ENCODE results near the gene SATB1. TPM values are rescaled to one million over a fixed set of nuclear protein-coding genes. Genes with fewer than 3 reads are reported as not detected.
A peak's percentile ranks its signal among the peaks of the same experiment; 100 is the strongest.

The SATB1 gene
- total RNA-seq, 6 experiments from 2014 or later = 9.3 to 14.9 (median 12.0) TPM

DNA sequence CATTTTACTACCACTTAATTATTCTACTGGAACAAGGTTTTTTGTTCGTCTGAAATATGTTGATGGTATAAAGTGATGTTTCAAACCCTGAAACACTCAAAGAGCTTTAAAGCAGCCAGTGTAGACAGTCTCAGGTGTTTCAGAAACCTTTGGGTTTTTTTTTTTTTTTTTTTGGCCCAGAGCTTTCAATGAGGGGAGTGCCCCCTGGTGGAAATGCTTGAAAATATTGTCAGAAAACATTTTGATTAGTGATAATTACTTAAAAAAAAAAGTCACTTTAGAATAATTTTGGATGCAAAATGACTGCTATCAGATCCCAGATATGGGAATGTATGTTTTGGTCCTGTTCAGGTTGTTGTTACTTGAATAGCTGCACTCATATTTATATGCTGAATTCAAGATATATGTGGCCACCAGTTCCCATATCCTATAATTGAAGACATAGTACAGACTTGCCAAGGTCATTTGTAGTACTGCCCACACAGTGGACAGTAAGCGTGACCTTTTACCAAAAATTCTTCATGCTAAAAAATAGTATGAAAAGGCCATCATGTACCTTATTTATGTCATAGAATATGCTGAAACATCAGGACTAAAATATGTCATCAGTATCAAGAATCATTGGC, 35.9 kb downstream of the SATB1 start:
- no peaks in the 10 kb centered on the region for H3K9me3 ChIP-seq

DNA sequence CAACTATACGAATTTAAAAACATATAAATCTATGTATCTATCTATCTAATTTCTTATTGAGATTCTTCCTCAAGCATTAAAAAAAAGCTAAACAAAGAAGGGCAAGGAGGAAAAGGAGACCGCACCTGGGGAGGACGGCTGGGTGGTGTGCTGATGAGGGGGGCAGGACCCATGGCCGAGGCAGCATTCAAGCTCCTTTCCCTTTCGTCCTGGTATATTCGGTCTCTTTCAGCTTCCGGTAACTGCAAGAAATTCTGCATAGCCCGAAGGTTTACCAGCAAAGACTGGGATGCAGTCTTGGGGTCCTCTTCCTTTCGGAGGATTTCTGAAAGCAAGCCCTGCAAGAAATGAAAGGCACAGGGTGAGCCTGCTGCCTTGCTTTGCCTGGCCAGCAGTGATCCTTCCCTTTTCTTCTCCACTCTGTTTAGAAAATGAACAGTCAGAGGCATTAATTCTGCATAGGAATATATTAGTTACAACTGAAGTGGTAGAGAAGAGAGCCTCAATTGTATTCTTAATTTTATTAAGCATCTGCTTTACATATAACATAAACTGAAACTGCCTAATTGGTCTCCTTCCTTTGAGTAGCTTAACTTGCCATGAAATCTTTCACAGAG, 38.8 kb downstream of the SATB1 start:
- H3K36me3 ChIP-seq = no peaks in the 10 kb centered on the region
- no peak overlapping the region for H3K27ac ChIP-seq
- H3K4me1 ChIP-seq = no peaks in the 10 kb centered on the region
- ATAC-seq (no peak), DNase-seq (no peak)
- no peak for TF ChIP-seq POLR2A (IDR thresholded peaks at IDR 0.05)
- TF ChIP-seq, protein P1, sequence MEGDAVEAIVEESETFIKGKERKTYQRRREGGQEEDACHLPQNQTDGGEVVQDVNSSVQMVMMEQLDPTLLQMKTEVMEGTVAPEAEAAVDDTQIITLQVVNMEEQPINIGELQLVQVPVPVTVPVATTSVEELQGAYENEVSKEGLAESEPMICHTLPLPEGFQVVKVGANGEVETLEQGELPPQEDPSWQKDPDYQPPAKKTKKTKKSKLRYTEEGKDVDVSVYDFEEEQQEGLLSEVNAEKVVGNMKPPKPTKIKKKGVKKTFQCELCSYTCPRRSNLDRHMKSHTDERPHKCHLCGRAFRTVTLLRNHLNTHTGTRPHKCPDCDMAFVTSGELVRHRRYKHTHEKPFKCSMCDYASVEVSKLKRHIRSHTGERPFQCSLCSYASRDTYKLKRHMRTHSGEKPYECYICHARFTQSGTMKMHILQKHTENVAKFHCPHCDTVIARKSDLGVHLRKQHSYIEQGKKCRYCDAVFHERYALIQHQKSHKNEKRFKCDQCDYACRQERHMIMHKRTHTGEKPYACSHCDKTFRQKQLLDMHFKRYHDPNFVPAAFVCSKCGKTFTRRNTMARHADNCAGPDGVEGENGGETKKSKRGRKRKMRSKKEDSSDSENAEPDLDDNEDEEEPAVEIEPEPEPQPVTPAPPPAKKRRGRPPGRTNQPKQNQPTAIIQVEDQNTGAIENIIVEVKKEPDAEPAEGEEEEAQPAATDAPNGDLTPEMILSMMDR (IDR thresholded peaks at IDR 0.05) = no peak
- 96% methylated on average over 6 of the region's 9 CpGs for WGBS (ENCODE audit: insufficient coverage, low coverage, low lambda C conversion rate, missing lambda C conversion rate)
- intact Hi-C loops (cut with DNase I) = no loop called here
- no peak overlapping the region for H3K4me3 ChIP-seq
- H3K9me3 ChIP-seq = no peaks in the 10 kb centered on the region
- no peaks in the 10 kb centered on the region for H3K27me3 ChIP-seq

More for the DNA sequence above, 35.9 kb downstream of the SATB1 start:
- intact Hi-C loops (cut with DNase I) = no loop called here
- DNase-seq (no peak), ATAC-seq (peak in 3 of 4 donors; percentile 43 to 48 (median 44))
- Histone ChIP-seq H3K27ac (no peak overlapping the region), H3K27me3 (no peaks in the 10 kb centered on the region), H3K4me3 (no peak overlapping the region), H3K4me1 (no peaks in the 10 kb centered on the region), H3K36me3 (peaks cover 0 to 4% (median under 1%) of the 10 kb centered on the region in 4 donors)
- no peak for TF ChIP-seq POLR2A (IDR thresholded peaks at IDR 0.05)
- TF ChIP-seq, protein P1 (IDR thresholded peaks at IDR 0.05) = peak; percentile 28 to 64 (median 60)
- WGBS (ENCODE audit: insufficient coverage, low coverage, low lambda C conversion rate, missing lambda C conversion rate) = 33% methylated on average over 2 of the region's 2 CpGs

DNA sequence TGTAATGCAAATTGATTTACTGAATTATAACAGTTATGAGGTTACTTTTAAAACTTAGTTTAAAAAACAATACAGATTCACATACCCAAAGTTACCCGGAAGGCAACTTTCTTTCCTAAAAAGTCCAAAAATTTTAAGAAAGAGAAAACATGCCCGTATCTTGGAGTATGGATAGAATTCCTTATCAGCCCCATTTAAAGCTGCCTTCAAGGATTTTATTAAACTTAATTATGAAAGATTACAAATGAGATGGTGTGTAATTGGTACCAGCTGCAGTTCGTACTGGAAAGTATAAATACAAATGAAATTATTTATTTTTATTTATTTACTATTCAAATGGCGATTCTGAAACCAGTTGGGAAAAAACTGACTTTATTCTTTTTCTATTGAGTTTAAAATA, 39.4 kb downstream of the SATB1 start:
- 93% methylated on average over 4 of the region's 4 CpGs for WGBS (ENCODE audit: insufficient coverage, low coverage, low lambda C conversion rate, missing lambda C conversion rate)
- Histone ChIP-seq H3K27me3 (no peaks in the 10 kb centered on the region), H3K4me3 (no peak overlapping the region), H3K9me3 (no peaks in the 10 kb centered on the region), H3K4me1 (no peaks in the 10 kb centered on the region), H3K27ac (no peak overlapping the region), H3K36me3 (no peaks in the 10 kb centered on the region)
- TF ChIP-seq, protein P1 (IDR thresholded peaks at IDR 0.05) = no peak
- TF ChIP-seq POLR2A (IDR thresholded peaks at IDR 0.05) = no peak
- ATAC-seq (no peak), DNase-seq (no peak)
- intact Hi-C loops (cut with DNase I) = no loop called here

DNA sequence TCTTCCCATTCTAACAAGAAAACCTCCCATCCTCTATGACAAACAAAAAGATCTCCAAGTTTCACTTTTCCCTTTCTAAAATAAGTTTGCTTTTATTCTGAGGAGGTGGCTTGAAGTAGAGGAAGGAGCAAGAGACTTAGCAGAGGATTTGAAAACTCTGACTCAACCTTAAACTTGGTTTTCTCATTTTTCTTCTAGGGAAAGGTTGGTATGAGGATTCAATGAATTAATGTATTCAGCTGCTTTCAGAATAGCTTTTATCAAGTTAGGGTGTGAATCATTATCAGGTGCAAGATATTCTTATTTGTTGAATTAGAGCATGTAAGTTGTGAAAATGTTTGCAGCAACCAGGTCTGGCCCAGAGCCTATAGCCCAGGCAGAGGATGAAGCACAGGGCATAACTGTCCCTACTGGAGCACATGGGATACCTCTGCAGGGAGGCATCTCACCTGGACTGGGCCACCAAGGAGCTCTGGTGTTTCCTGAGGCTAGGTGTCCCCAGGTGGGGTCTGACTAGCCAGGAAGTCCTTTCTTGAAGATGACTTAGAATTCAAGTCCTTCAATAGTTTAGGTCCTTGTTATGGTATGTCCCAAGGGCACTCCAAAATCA, 42.3 kb downstream of the SATB1 start:
- no peak for DNase-seq
- H3K9me3 ChIP-seq = no peaks in the 10 kb centered on the region
- ATAC-seq = peak in 2 of 4 donors; percentile 26 to 27
- H3K4me3 ChIP-seq = no peak overlapping the region
- intact Hi-C loops (cut with DNase I) = no loop called here
- no peaks in the 10 kb centered on the region for H3K4me1 ChIP-seq
- no peak overlapping the region for H3K27ac ChIP-seq
- TF ChIP-seq POLR2A (IDR thresholded peaks at IDR 0.05) = no peak
- TF ChIP-seq, protein P1 (IDR thresholded peaks at IDR 0.05) = no peak
- H3K27me3 ChIP-seq = no peaks in the 10 kb centered on the region
- H3K36me3 ChIP-seq = peaks cover 0 to under 1% (median 0%) of the 10 kb centered on the region in 4 donors

Data from right lobe of liver (tissue), 6 donors.